T-helper 22 cell (primary cell): ENCODE data around the gene SIGLEC9.

ENCODE experiments used
- DNase-seq: peaks from one replicate; pipeline ENCODE4 v3.0.0-alpha.2; 2020; ENCODE audit warnings: low read depth

The SIGLEC9 gene

GRCh38 chr19:51124729-51125128 is at the start of gene SIGLEC9:
Gene SIGLEC9 (plus strand): TSS chr19:51124906. CDS start chr19:51124975, 69 bp downstream.
- DNase-seq: no peak

GRCh38 chr19:51075998-51076397 is 48.7 kb upstream of the SIGLEC9 start:
- no peak for DNase-seq

GRCh38 chr19:51076631-51077213 is 48.0 kb upstream of the SIGLEC9 start:
- no peak for DNase-seq

- DNase-seq: no peak
These were observed 46.6 kb upstream of the SIGLEC9 start for GRCh38 chr19:51078104-51078503.

GRCh38 chr19:51078731-51079130 is 46.0 kb upstream of the SIGLEC9 start:
- DNase-seq: no peak

GRCh38 chr19:51079481-51080110 is 45.1 kb upstream of the SIGLEC9 start:
- DNase-seq: no peak

- no peak for DNase-seq
These were observed 43.2 kb upstream of the SIGLEC9 start for GRCh38 chr19:51081476-51081875.

GRCh38 chr19:51082611-51083010 is 42.1 kb upstream of the SIGLEC9 start, which contains the start of gene KLK14:
Gene KLK14 (minus strand): TSS chr19:51082887. CDS start chr19:51082614, 273 bp downstream.
- DNase-seq: no peak

GRCh38 chr19:51083181-51083580 is 41.5 kb upstream of the SIGLEC9 start:
- no peak for DNase-seq

GRCh38 chr19:51083783-51084182 is 40.9 kb upstream of the SIGLEC9 start:
- no peak for DNase-seq

GRCh38 chr19:51084505-51084904 is 40.2 kb upstream of the SIGLEC9 start:
- DNase-seq: no peak

- no peak for DNase-seq
These were observed 38.4 kb upstream of the SIGLEC9 start for GRCh38 chr19:51086153-51086850.

- no peak for DNase-seq
These were observed 34.9 kb upstream of the SIGLEC9 start for GRCh38 chr19:51089786-51090185.

GRCh38 chr19:51090471-51090870 is 34.2 kb upstream of the SIGLEC9 start:
- no peak for DNase-seq

- no peak for DNase-seq
These were observed 33.6 kb upstream of the SIGLEC9 start for GRCh38 chr19:51091126-51091525.

- no peak for DNase-seq
These were observed 32.5 kb upstream of the SIGLEC9 start for GRCh38 chr19:51091895-51092873.

- no peak for DNase-seq
These were observed 31.6 kb upstream of the SIGLEC9 start for GRCh38 chr19:51093101-51093500.

- DNase-seq: no peak
These were observed 31.0 kb upstream of the SIGLEC9 start for GRCh38 chr19:51093510-51094345.

- no peak for DNase-seq
These were observed 29.9 kb upstream of the SIGLEC9 start for GRCh38 chr19:51094696-51095279.

GRCh38 chr19:51096473-51097165 is 28.1 kb upstream of the SIGLEC9 start:
- DNase-seq: no peak
